HG03342 (cell line): ENCODE measurements around the gene ZNF576.
"Not testable (repeated sequence)": the region's sequence is repeated elsewhere in the genome, so short reads cannot be mapped to it uniquely, and the experiment has no call there.

Source experiments
- ATAC-seq: cut with Tn5 transposase; IDR thresholded peaks from one replicate; pipeline ENCODE4 v1.9.1; 2021; ENCODE audit warnings: mild to moderate bottlenecking, moderate library complexity; ENCODE audit not compliant: unreplicated experiment

The ZNF576 gene

GRCh38 chr19:43623889-43624670 lies 27.7 kb downstream of the ZNF576 start:
- ATAC-seq = no peak

DNA sequence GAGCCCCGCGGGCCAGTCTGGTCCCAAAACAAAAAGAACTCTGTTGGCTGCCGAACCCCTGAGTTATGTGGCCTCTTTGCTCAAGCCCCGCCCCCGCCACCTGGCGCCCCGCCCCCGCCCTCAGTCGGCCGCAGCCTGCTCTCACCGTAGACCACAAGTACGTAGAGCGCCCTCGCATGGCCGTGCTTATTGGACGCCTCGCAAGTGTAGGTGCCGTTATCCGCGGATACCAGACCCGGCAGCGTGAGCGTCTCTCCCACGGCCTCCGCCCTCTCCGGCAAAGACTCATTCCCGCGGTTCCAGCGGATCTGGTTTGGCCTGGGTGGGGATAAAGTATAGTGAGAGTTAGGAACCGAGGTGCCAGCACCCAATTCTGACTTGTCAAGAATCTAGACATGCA lies 28.5 kb downstream of the ZNF576 start:
- no peak for ATAC-seq

DNA sequence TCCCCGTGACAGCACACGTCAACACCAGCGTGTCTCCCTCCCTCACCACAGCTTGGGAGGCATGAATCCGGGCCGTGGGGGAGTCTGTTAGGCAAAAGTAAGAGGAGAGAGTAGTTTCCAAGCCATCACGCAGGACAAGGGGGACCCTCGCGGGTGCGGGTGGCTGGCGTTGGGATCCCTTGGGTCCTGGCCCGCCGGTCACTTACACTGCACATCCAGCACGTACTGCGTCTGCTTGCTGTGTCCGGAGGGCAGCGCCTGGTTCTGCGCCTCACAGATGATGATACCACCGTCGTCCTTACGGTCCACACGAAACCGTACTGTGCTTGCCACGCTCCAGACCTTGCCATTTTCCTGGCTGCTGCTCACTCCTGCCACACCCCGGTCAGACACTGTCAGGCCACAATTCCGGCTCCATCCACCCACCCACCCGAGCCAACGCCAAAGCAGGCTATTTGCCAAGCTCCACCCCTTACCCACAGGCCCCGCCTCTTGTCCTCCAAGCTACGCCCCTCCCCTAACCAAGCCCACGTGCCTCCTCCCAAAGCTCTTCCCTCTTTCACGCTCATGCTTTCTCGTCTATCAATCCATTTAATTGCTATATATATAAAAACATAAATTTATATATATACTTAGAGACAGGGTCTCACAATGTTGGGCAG lies 29.7 kb downstream of the ZNF576 start:
- no peak for ATAC-seq

GRCh38 chr19:43626838-43627237 lies 30.4 kb downstream of the ZNF576 start:
- no peak for ATAC-seq

- no peak for ATAC-seq
Measured at GRCh38 chr19:43628646-43629326, 32.4 kb downstream of the ZNF576 start.

DNA sequence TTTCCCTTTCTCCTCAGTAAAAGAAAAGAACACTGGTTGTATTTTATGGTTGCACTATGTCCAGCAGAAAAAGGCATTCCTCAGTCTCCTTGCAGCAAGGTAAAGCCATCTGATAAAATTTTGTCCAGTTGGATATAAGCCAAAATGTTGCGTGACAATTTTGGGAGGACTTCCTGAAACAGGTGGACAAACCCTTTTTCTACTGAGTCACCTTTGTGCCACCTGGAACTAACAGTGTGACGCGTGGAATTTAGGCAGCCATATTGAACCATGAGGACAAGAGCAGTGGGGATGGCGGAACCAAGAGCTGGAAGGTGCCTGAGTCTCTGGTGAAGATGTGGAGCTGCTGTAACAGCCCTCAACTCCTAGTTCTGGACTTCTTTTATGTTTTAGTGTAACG lies 35.1 kb downstream of the ZNF576 start:
- no peak for ATAC-seq

GRCh38 chr19:43633520-43633919 lies 37.1 kb downstream of the ZNF576 start:
- ATAC-seq = no peak

DNA sequence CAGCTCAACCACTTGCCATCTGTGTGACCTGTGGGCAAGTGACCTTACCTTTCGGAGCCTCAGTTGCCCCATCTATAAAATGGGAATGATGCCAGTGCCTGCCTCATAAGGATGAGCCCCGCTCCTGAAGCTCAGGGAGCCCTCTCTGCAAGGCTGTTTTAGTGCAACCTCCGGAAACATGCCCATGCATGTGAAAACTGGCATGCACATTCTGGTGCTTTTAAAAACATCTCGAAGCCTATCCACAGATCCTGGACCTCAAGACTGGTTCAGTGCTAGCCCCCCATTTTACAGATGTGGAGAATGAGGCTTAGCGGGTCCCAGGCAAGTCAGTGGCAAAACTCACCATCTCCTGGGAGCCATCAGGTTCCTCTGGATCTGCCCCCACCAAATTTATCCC lies 37.7 kb downstream of the ZNF576 start:
- ATAC-seq = no peak

DNA sequence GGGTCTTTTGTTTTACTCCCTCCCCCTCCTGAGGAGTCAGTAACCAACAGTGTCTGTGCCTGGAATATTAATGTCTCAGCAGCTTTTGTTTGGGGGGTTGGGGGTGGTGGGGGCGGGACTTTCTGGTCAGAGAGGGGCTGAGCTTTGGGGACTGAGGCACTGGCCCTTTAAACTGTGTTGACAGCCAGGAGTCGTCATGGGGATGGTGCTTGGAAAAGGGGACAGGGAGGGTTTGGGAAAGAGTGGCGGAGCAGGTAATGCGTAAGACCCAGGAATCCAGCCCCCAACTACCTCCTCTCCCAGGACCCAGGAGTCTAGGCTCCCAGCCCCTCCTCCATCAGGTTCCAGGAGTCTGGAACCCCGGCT lies 38.1 kb downstream of the ZNF576 start:
- no peak for ATAC-seq

GRCh38 chr19:43634872-43635560 lies 38.6 kb downstream of the ZNF576 start:
- ATAC-seq = no peak

GRCh38 chr19:43635561-43635940 lies 39.2 kb downstream of the ZNF576 start:
- ATAC-seq = not testable (repeated sequence)

- ATAC-seq = no peak
Measured at GRCh38 chr19:43636121-43636683, 39.8 kb downstream of the ZNF576 start.

DNA sequence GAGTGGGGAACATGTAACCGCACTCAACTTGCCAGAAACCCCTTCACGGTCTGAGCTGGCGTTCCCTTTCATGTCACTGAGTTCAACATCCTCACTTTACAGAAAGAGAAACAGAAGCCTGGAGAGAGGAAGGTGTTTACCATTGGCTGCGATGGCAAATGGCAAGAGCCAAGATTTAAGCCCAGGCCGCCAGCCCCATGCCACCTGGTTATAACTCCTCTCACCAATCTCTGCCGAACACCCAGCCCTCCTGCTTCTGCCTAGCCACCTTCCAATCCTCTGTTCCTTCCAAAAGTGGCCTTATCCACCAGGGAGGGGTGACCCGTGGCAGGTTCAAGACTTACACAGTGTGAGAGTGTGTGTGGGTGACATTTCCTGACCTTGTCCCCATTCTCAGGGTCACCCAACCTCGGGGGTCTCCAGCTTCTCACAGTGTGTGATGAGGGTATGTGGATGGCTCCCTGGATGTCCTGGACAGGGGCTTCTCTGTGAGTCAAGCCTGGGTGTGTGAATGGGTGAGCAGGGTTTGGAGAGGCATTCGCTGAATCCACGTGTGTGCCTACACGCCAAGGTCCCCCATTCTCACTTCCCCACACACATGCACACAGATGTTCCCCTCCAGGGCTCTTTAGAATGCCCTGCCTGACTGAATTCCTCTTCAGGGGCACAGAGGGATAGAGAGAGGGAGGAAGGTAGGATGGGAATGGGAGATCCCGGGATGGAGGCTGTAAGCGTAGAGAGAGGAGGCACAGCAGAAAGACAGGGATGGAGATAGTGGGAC lies 42.0 kb downstream of the ZNF576 start:
- ATAC-seq = no peak

DNA sequence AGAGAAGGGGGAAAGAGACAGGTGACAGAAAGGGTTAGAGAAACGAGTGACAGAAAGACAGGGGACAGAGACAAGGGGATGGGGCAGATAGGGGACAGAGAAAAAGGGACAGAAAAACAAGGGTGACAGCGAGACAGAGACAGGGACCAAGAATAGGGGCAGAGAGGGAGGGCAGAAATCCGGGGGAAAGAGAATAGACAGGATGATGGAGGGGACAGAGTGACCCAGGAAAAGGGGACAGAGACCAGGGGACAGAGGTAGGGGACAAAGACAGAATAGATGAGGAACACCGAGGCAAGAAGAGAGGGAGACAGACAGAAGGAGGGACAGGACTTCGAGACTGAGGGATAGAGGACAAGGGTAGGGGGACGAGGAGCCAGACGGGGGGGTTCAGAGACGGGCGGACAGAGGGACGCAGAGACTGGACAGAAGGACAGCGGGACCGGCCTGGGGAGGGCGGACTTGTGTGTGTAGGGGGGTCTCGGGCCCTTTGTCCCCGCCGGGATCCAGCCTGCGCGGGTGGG lies 42.7 kb downstream of the ZNF576 start:
- no peak for ATAC-seq

- no peak for ATAC-seq
Measured at GRCh38 chr19:43639519-43640423, 43.4 kb downstream of the ZNF576 start, which contains the start of gene CADM4. CADM4 (minus strand) TSS chr19:43639850; CDS start chr19:43639790, 60 bp downstream.

GRCh38 chr19:43640424-43640757 lies 44.0 kb downstream of the ZNF576 start:
- no peak for ATAC-seq

DNA sequence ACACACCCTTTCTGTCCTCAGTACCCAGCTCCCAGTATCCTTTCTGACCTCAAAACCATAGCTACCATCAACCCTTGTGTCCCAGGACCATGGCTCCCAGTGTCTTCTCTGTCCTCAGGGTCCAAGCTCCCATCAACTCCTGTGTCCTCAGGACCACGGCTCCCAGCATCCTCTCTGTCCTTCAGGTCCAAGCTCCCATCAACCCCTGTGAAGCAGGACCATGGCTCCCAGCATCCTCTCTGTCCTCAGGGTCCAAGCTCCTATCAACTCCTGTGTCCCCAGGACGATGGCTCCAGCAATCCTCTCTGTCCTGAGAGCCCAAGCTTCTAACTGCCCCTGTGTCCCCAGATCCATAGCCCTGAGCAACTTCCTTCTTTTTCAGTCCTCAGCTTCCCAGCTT lies 44.9 kb downstream of the ZNF576 start:
- ATAC-seq = no peak

- no peak for ATAC-seq
Measured at GRCh38 chr19:43642531-43642930, 46.1 kb downstream of the ZNF576 start.

DNA sequence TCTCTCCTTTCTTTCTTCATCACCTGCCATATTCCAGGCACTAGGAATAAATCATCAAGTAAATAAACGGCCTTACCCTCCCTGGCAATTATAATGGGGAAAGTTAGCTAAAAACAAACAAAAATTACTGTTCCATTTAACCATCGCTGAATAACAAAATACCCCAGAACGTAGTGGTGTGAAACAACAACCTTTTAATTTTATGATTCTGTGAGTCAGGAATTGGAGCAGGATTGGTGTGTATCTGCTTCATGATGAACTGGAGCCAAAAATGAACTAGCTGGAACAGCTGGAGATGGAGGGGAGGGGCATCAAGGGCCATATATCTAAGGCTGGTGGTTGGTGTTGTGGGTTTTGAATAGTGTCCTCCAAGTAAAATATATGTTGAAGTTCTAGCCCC lies 46.9 kb downstream of the ZNF576 start:
- ATAC-seq = no peak
